IMR-90 (cell line): Measurements from ENCODE around the gene KAZN. TPM values are rescaled to one million over a fixed set of nuclear protein-coding genes. Genes with fewer than 3 reads are reported as not detected.

Experiments
- ATAC-seq: fragments of 200-7000 bp; cut with Tn5 transposase; 2 replicates; pipeline ENCODE4 v1.9.1; 2020; ENCODE audit warnings: low read depth, mild to moderate bottlenecking, moderate library complexity
- BruUV-seq: library from RNA; stranded (reverse); fragments of 400-500 nt; replicated peaks from 2 replicates; lab custom pipeline; 2021; lab: Mats Ljungman, UMichigan
- CTCF ChIA-PET: fragments of 300-600 bp; formaldehyde crosslinking; extraction: SDS; loops from one replicate; lab custom pipeline; 2021; ENCODE audit warnings: antibody characterized with exemption; lab: Yijun Ruan, JAX
- POLR2A ChIA-PET: fragments of 300-600 bp; sonication (Branson Sonifier 250); formaldehyde crosslinking; loops from one replicate; lab custom pipeline; 2022; ENCODE audit warnings: antibody characterized with exemption; ENCODE audit not compliant: unreplicated experiment; lab: Charles Lee
- DNase-seq: peaks from one replicate; pipeline ENCODE4 v3.0.0; 2013
- H2AFZ ChIP-seq: replicated peaks from 2 replicates; pipeline ENCODE3; 2013; ENCODE audit warnings: low read length, mild to moderate bottlenecking; ENCODE audit not compliant: poor library complexity
- H2AK5ac ChIP-seq: 2 replicates; pipeline ENCODE4 v1.6.1; 2013; ENCODE audit warnings: low read depth, low read length, inconsistent platforms
- H2AK9ac ChIP-seq: replicated peaks from 2 replicates; pipeline ENCODE3; 2013; ENCODE audit warnings: mild to moderate bottlenecking, low read depth, low read length, moderate library complexity; ENCODE audit not compliant: poor library complexity
- H2BK120ac ChIP-seq: 2 replicates; pipeline ENCODE4 v1.6.1; 2013; ENCODE audit warnings: low read depth, low read length, inconsistent platforms
- H2BK15ac ChIP-seq: 3 replicates; pipeline ENCODE4 v1.6.1; 2013; ENCODE audit warnings: low read depth, low read length, inconsistent platforms
- H2BK20ac ChIP-seq: 2 replicates; pipeline ENCODE4 v1.6.1; 2013; ENCODE audit warnings: low read depth, mild to moderate bottlenecking, inconsistent platforms, low read length, moderate library complexity
- H2BK5ac ChIP-seq: 2 replicates; pipeline ENCODE4 v1.6.1; 2013; ENCODE audit warnings: mild to moderate bottlenecking, low read depth, low read length, inconsistent platforms; ENCODE audit not compliant: poor library complexity, severe bottlenecking
- H3K14ac ChIP-seq: replicated peaks from 2 replicates; pipeline ENCODE4 v1.6.1; 2013; ENCODE audit warnings: low read depth, low read length, inconsistent platforms
- H3K18ac ChIP-seq: 2 replicates; pipeline ENCODE4 v1.6.1; 2013; ENCODE audit warnings: low read depth, low read length, control low read depth
- H3K23ac ChIP-seq: 2 replicates; pipeline ENCODE4 v1.6.1; 2013; ENCODE audit warnings: low read depth, low read length, inconsistent platforms
- H3K27ac ChIP-seq: 2 replicates; pipeline ENCODE4 v1.5.1; 2013; ENCODE audit warnings: mild to moderate bottlenecking, control low read depth, low read length; ENCODE audit not compliant: insufficient read depth
- H3K27me3 ChIP-seq: 2 replicates; pipeline ENCODE4 v1.6.1; 2013; ENCODE audit warnings: low read length; ENCODE audit not compliant: control insufficient read depth, insufficient read depth
- H3K36me3 ChIP-seq: 2 replicates; pipeline ENCODE4 v1.6.1; 2013; ENCODE audit warnings: low read length, mixed read lengths; ENCODE audit not compliant: control insufficient read depth, insufficient read depth
- H3K4ac ChIP-seq: 2 replicates; pipeline ENCODE4 v1.6.1; 2013; ENCODE audit warnings: low read depth, low read length, inconsistent platforms
- H3K4me1 ChIP-seq: 2 replicates; pipeline ENCODE4 v1.6.1; 2013; ENCODE audit warnings: low read length, mixed read lengths; ENCODE audit not compliant: control insufficient read depth, insufficient read depth
- H3K4me2 ChIP-seq: 2 replicates; pipeline ENCODE4 v1.6.1; 2013; ENCODE audit warnings: low read depth, mild to moderate bottlenecking, control low read depth, low read length, moderate library complexity
- H3K4me3 ChIP-seq: 2 replicates; pipeline ENCODE4 v1.5.1; 2013; ENCODE audit warnings: low read depth, mild to moderate bottlenecking, control low read depth, low read length, moderate library complexity; ENCODE audit not compliant: insufficient read depth
- H3K56ac ChIP-seq: 2 replicates; pipeline ENCODE4 v1.6.1; 2013; ENCODE audit warnings: low read length, inconsistent platforms; ENCODE audit not compliant: insufficient read depth; ENCODE audit errors: extremely low read depth
- H3K79me1 ChIP-seq, 2 experiments: 2 replicates each; pipeline ENCODE4 v1.6.1; 2013; ENCODE audit warnings: low read length in 2 of 2, inconsistent platforms in 1 of 2, low read depth in 1 of 2
- H3K9ac ChIP-seq: 2 replicates; pipeline ENCODE4 v1.6.1; 2013; ENCODE audit warnings: low read depth, low read length, control low read depth
- H3K9me1 ChIP-seq: 2 replicates; pipeline ENCODE4 v1.6.1; 2013; ENCODE audit warnings: low read length, inconsistent platforms; ENCODE audit not compliant: insufficient read depth
- H3K9me3 ChIP-seq: 2 replicates; pipeline ENCODE4 v1.6.1; 2013; ENCODE audit warnings: low read length; ENCODE audit not compliant: control insufficient read depth, insufficient read depth
- H4K20me1 ChIP-seq: 2 replicates; pipeline ENCODE4 v1.6.1; 2013; ENCODE audit warnings: low read length, inconsistent platforms; ENCODE audit not compliant: insufficient read depth
- H4K5ac ChIP-seq: 2 replicates; pipeline ENCODE4 v1.6.1; 2013; ENCODE audit warnings: mild to moderate bottlenecking, low read depth, low read length, control low read depth
- H4K8ac ChIP-seq, 2 experiments: 2 replicates each; pipeline ENCODE4 v1.6.1; 2013; ENCODE audit warnings: low read depth in 2 of 2, low read length in 2 of 2, control low read depth in 1 of 2, inconsistent platforms in 1 of 2
- H4K91ac ChIP-seq: 2 replicates; pipeline ENCODE4 v1.6.1; 2013; ENCODE audit warnings: low read depth, low read length, inconsistent platforms; ENCODE audit not compliant: insufficient read depth
- BHLHE40 ChIP-seq: fragments of 150-350 bp; IDR thresholded peaks from 2 replicates; pipeline ENCODE4 v1.6.1; 2016; ENCODE audit warnings: mild to moderate bottlenecking, low read depth, low read length
- CEBPB ChIP-seq: IDR thresholded peaks from 2 replicates; pipeline ENCODE4 v1.6.1; 2012; ENCODE audit warnings: low read depth, low read length, improper control_type of control experiment
- CHD1 ChIP-seq: IDR thresholded peaks from 2 replicates; pipeline ENCODE4 v1.6.1; 2012; ENCODE audit warnings: low read depth, low read length, improper control_type of control experiment
- CTCF ChIP-seq: conservative IDR thresholded peaks from 2 replicates; pipeline ENCODE4 v1.5.1; 2012; ENCODE audit warnings: mild to moderate bottlenecking, low read depth, low read length, improper control_type of control experiment
- FOS ChIP-seq: fragments of 150-350 bp; IDR thresholded peaks from 2 replicates; pipeline ENCODE4 v1.6.1; 2016; ENCODE audit warnings: low read depth, low read length
- MAZ ChIP-seq: IDR thresholded peaks from 2 replicates; pipeline ENCODE4 v1.6.1; 2012; ENCODE audit warnings: low read depth, mild to moderate bottlenecking, low read length, improper control_type of control experiment, moderate library complexity, borderline replicate concordance
- MXI1 ChIP-seq: IDR thresholded peaks from 2 replicates; pipeline ENCODE4 v1.6.1; 2012; ENCODE audit warnings: low read depth, mild to moderate bottlenecking, low read length, moderate library complexity, borderline replicate concordance
- NFE2L2 ChIP-seq: fragments of 150-350 bp; IDR thresholded peaks from 2 replicates; pipeline ENCODE4 v1.6.1; 2016; ENCODE audit warnings: low read depth, mild to moderate bottlenecking, low read length
- POLR2A ChIP-seq: IDR thresholded peaks from 2 replicates; pipeline ENCODE4 v1.6.1; 2012; ENCODE audit warnings: mild to moderate bottlenecking, low read depth, low read length
- RAD21 ChIP-seq: IDR thresholded peaks from 2 replicates; pipeline ENCODE4 v1.6.1; 2012; ENCODE audit warnings: low read length, improper control_type of control experiment
- RCOR1 ChIP-seq: IDR thresholded peaks from 2 replicates; pipeline ENCODE4 v1.6.1; 2012; ENCODE audit warnings: mild to moderate bottlenecking, low read length, improper control_type of control experiment; ENCODE audit not compliant: insufficient replicate concordance
- RFX5 ChIP-seq: IDR thresholded peaks from 2 replicates; pipeline ENCODE4 v1.8.0; 2012; ENCODE audit warnings: low read depth, mild to moderate bottlenecking, low read length, moderate library complexity
- SMC3 ChIP-seq: fragments of 150-350 bp; IDR thresholded peaks from 2 replicates; pipeline ENCODE4 v1.6.1; 2016; ENCODE audit warnings: low read depth, mild to moderate bottlenecking, antibody characterized with exemption, low read length, moderate library complexity
- USF2 ChIP-seq: fragments of 150-350 bp; IDR thresholded peaks from 2 replicates; pipeline ENCODE4 v1.6.1; 2017; ENCODE audit warnings: mild to moderate bottlenecking, antibody characterized with exemption, low read length, low read depth
- WGBS, 2 experiments: methylation state at CpG; one replicate each; pipeline versions ENCODE4 v1.1.5 to v1.1.7; 2013; ENCODE audit warnings: missing lambda C conversion rate in 2 of 2; ENCODE audit not compliant: insufficient read length in 1 of 2; ENCODE audit errors: extremely low coverage in 2 of 2; 5-methylcytosine and 5-hydroxymethylcytosine counted together
- dilution Hi-C: fragments of 300-500 bp; cut with HindIII; formaldehyde crosslinking; loops from one replicate; pipeline ENCODE4 v1.14.3; 2018; ENCODE audit warnings: low sequenced_read_pairs; ENCODE audit not compliant: unreplicated experiment
- in situ Hi-C: fragments of 300-500 bp; cut with MboI; formaldehyde crosslinking; loops from 3 replicates; pipeline ENCODE4 v1.14.3; 2019; ENCODE audit warnings: low sequenced_read_pairs, inconsistent platforms, mixed read lengths
- intact Hi-C: fragments of 100-400 bp; cut with micrococcal nuclease; formaldehyde crosslinking; loops from 2 replicates; pipeline ENCODE4 v1.10.0; 2022
- polyA plus RNA-seq, 3 experiments: library from polyadenylated mRNA; depleted of rRNA; stranded (reverse); fragments of >200 nt; gene quantifications; 2 replicates each; pipeline ENCODE4 v1.2.3, GENCODE V29; 2012; ENCODE audit warnings: low replicate concordance in 1 of 3
- total RNA-seq: library from RNA; depleted of rRNA; stranded (reverse); fragments of >200 nt; gene quantifications from 2 replicates; pipeline ENCODE4 v1.2.3, GENCODE V29; 2012

KAZN gene
- total and polyA plus RNA-seq, 2 of the 4 experiments (the other 2 are of a cell fraction), result 5.2 to 10.5 TPM

- no peak overlapping the region for H3K18ac ChIP-seq
- TF ChIP-seq BHLHE40 (no peak), MXI1 (no peak), SMC3 (no peak), RCOR1 (no peak), RAD21 (no peak), FOS (no peak), USF2 (no peak), CEBPB (no peak), CTCF (no peak), CHD1 (no peak), RFX5 (no peak), POLR2A (no peak), NFE2L2 (no peak), MAZ (no peak)
- no peak overlapping the region for H3K23ac ChIP-seq
- no peaks in the 10 kb centered on the region for H3K36me3 ChIP-seq
- H3K4me1 ChIP-seq, result no peaks in the 10 kb centered on the region; the same call in 1 of the 2 replicates
- no peaks in the 10 kb centered on the region; the same call in 1 of the 2 replicates for H3K27me3 ChIP-seq
- H3K4me3 ChIP-seq, result no peak overlapping the region
- H2AK5ac ChIP-seq, result no peak overlapping the region
- no peak overlapping the region for H3K14ac ChIP-seq
- intact Hi-C loops (no loop called here), dilution Hi-C loops (no loop called here), in situ Hi-C loops (no loop called here)
- H3K27ac ChIP-seq, result no peak overlapping the region
- no CpG with 5 or more reads among the region's 2 CpGs for WGBS, 2 experiments
- no peak overlapping the region for H2BK5ac ChIP-seq
- H4K8ac ChIP-seq, result no peak overlapping the region
- no peak overlapping the region for H2BK120ac ChIP-seq
- H2BK20ac ChIP-seq, result no peak overlapping the region
- H4K20me1 ChIP-seq, result no peaks in the 10 kb centered on the region
- H3K4me2 ChIP-seq, result no peak overlapping the region
- H3K4ac ChIP-seq, result no peak overlapping the region
- peaks cover 7% of the 10 kb centered on the region for H3K9me3 ChIP-seq
- no TSS peak for BruUV-seq
- no peak overlapping the region for H4K5ac ChIP-seq
- no peak overlapping the region for H3K56ac ChIP-seq
- H4K91ac ChIP-seq, result no peak overlapping the region
- ATAC-seq (no peak), DNase-seq (no peak)
- no peaks in the 10 kb centered on the region for H3K79me1 ChIP-seq
- H2BK15ac ChIP-seq, result no peak overlapping the region
- H2AFZ ChIP-seq, result no peak overlapping the region
- H3K9me1 ChIP-seq, result no peaks in the 10 kb centered on the region
- no peak overlapping the region for H3K9ac ChIP-seq
- ChIA-PET POLR2A (no interaction called here), CTCF (no interaction called here)
- H2AK9ac ChIP-seq, result no peak overlapping the region
Observed at GRCh38 chr1:14808768-14809167, 210.3 kb downstream of the KAZN start.
